Lower leg skin (tissue), 4 donors: ENCODE data around the gene STAT1. TPM values are rescaled to one million over a fixed set of nuclear protein-coding genes. Genes with fewer than 3 reads are reported as not detected.

Experiments used
- total RNA-seq, 4 donors: library from RNA; depleted of rRNA; stranded (reverse); fragments of >200 nt; gene quantifications; one replicate each; pipeline ENCODE4 v1.1.0, GENCODE V29; 2016

Gene STAT1
- total RNA-seq, 4 donors from 2014 or later: 37.5 to 55.6 (median 45.5) TPM

Other genes starting within 250 kb of the STAT1 start
- gene GLS, start 133.3 kb downstream of the STAT1 start, total RNA-seq: 10 to 100 TPM; 55.3 to 86.2 (median 67.6) TPM
- gene STAT4, start 136.8 kb upstream of the STAT1 start, total RNA-seq: 1 to 10 TPM in 3 of 4 donors, under 1 TPM in 1; 0.46 to 4.3 (median 1.3) TPM
- 10 to 100 TPM; 24.6 to 53.0 (median 36.9) TPM for gene MYO1B, start 231.2 kb upstream of the STAT1 start, total RNA-seq